NCI-H2029 treated with DMSO at 0.1 percent for 48 hours (cell line): ENCODE measurements around the gene CCN6.

Experiments used
- DNase-seq: peaks from one replicate; lab custom pipeline; 2025; lab: John Stamatoyannopoulos, UW

The CCN6 gene

GRCh38 chr6:112054001-112054400, at the start of gene CCN6:
Gene CCN6 (plus strand): TSS chr6:112054104. CDS start chr6:112054358, 254 bp downstream.
- no peak for DNase-seq

GRCh38 chr6:112004201-112005012, 49.5 kb upstream of the CCN6 start:
- no peak for DNase-seq

GRCh38 chr6:112005013-112005371, 48.9 kb upstream of the CCN6 start:
- no peak for DNase-seq

- DNase-seq, result no peak
Measured at GRCh38 chr6:112007254-112007653, 46.6 kb upstream of the CCN6 start.

- DNase-seq, result no peak
Measured at GRCh38 chr6:112007805-112008204, 46.1 kb upstream of the CCN6 start.

- DNase-seq, result no peak
Measured at GRCh38 chr6:112008482-112008881, 45.4 kb upstream of the CCN6 start.

GRCh38 chr6:112010328-112010727, 43.6 kb upstream of the CCN6 start:
- no peak for DNase-seq

- no peak for DNase-seq
Measured at GRCh38 chr6:112013051-112013450, 40.9 kb upstream of the CCN6 start.

GRCh38 chr6:112014483-112014882, 39.4 kb upstream of the CCN6 start:
- no peak for DNase-seq

GRCh38 chr6:112015725-112016124, 38.2 kb upstream of the CCN6 start:
- no peak for DNase-seq

- DNase-seq, result no peak
Measured at GRCh38 chr6:112016320-112016719, 37.6 kb upstream of the CCN6 start.

GRCh38 chr6:112017169-112017568, 36.7 kb upstream of the CCN6 start:
- DNase-seq, result no peak

GRCh38 chr6:112017760-112018537, 36.0 kb upstream of the CCN6 start:
- no peak for DNase-seq

GRCh38 chr6:112018619-112019416, 35.1 kb upstream of the CCN6 start:
- no peak for DNase-seq

- no peak for DNase-seq
Measured at GRCh38 chr6:112019589-112019988, 34.3 kb upstream of the CCN6 start.

- no peak for DNase-seq
Measured at GRCh38 chr6:112021691-112022310, 32.1 kb upstream of the CCN6 start.

- DNase-seq, result no peak
Measured at GRCh38 chr6:112022749-112023148, 31.2 kb upstream of the CCN6 start.

GRCh38 chr6:112024464-112024863, 29.4 kb upstream of the CCN6 start:
- no peak for DNase-seq

- no peak for DNase-seq
Measured at GRCh38 chr6:112026933-112027332, 27.0 kb upstream of the CCN6 start.

GRCh38 chr6:112027942-112028674, 25.8 kb upstream of the CCN6 start:
- no peak for DNase-seq

GRCh38 chr6:112029045-112029822, 24.7 kb upstream of the CCN6 start:
- DNase-seq, result peak; percentile 52
